GM21717 (cell line): ENCODE measurements around the gene KCNS1.

Source experiments
- ATAC-seq: cut with Tn5 transposase; IDR thresholded peaks from one replicate; pipeline ENCODE4 v1.9.1; 2021; ENCODE audit warnings: mild to moderate bottlenecking, moderate library complexity; ENCODE audit not compliant: unreplicated experiment

Gene KCNS1

DNA sequence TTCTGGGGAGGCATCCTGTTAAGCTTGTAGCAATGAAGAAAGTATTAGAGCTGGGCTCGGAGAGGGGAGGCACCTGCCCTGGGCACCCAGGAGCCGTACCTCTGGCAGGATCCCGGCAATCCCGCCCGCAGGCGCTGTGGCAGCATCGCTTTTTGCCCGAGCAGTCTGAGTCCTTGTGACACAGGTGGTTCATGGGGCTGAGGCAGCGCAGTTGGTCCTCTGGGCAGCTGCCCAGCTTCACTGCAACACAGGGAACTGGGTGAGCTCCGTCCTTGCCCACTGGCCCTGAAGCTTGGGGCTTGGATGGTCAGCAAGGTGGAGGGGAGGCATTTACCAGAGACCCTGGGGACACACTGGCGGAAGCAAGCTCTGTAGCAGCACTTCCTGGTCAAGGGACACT, 9.4 kb upstream of the KCNS1 start:
- ATAC-seq, result no peak

DNA sequence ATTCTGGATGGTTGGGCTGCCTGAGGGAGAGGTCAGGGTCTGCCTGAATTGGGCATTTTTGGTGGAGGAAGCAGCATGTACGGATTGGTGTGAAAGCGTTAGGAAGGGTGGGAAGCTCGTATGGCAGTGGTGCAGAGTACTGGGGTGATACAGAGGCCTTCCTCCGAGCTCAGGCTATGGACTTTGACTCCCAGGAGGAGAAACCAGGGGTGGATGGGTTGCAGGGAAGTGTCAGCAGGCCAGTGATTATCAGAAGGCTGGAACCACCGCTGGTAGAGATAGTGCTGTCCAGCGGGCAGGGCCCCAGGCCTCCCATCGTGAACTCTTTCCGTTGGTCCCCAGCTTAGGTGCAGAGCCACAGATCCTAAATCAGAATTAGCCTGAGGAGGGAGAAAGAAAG, 8.7 kb upstream of the KCNS1 start:
- ATAC-seq, result no peak

DNA sequence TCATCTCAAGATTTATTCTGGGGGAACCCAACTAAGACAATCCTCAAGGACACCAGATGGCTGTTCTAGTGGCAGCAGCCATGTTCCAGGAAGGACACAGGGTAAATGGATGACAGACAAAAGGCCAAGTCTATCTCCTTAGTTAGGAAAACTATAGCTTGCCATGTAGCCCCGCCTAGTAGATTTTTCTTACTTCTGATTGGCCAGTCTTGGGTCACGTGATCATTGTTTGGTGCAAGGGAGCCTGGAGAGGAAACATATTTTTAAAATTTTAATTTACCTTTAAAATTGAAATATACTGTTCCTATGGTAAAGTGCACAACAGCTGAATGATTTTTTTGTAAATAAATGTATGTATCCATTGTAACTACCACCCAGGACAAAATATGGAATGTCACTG, 4.4 kb upstream of the KCNS1 start:
- no peak for ATAC-seq

DNA sequence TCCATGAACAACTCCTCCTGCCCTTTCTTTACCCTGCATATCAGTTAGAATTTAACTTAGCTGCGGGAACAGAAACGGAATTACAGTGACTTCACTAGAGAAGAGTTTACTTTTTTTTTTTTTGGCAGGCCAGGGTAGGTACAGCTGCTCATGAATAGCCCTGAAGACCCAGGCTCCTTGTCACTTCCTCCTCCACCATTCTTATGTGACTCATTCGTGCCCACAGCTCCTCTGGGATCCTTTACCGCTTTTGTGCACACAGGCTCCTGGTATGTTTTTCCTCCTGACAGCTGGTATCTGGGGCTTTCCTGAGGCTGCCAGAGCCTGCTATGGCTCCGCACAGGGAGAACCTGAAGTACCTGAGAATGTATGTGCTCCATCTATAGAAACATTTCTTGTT, 3.9 kb upstream of the KCNS1 start:
- no peak for ATAC-seq

DNA sequence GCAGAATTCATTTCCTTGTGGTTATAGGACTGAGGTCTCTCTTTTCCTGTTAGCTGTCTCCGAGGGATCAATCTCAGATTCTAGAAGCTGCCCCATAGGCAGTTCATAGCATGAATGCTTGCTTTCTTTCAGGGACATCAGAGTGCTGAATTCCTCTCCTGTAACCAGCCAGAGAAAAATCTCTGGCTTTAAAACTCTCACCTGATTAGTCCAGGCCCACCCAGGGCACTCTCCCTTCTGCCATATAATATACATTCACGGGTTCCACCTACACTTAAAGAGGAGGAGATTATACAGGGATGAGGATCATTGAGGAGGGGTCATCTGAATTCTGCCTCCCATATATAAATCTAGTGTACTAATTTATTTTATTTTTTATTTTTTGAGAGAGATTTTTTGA, 2.1 kb upstream of the KCNS1 start:
- ATAC-seq, result no peak

DNA sequence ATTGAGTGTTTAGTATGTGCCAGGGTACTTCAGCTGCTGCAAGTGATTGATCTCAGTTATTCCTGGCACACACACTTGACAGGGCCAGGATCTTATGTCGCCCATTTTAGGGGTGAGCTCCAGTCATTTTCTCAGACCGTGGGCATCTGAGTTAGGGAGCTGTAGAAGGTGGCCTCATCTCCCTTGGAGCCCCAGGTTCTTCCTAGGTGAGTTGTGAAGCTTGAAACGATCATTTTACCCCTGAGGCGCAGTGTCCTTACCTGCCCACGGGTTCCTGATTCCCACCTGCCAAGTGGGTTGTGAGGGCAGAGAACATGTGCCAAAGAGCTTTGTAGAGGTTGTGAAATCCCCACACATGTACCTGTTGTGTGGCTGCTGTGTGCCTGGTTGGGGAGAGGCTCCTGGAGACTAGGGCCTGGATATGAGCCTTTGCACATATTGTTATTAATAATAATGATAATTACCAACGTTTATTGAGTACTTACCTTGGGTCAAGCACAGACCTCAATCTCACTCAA, 465 bp upstream of the KCNS1 start:
- ATAC-seq, result no peak

DNA sequence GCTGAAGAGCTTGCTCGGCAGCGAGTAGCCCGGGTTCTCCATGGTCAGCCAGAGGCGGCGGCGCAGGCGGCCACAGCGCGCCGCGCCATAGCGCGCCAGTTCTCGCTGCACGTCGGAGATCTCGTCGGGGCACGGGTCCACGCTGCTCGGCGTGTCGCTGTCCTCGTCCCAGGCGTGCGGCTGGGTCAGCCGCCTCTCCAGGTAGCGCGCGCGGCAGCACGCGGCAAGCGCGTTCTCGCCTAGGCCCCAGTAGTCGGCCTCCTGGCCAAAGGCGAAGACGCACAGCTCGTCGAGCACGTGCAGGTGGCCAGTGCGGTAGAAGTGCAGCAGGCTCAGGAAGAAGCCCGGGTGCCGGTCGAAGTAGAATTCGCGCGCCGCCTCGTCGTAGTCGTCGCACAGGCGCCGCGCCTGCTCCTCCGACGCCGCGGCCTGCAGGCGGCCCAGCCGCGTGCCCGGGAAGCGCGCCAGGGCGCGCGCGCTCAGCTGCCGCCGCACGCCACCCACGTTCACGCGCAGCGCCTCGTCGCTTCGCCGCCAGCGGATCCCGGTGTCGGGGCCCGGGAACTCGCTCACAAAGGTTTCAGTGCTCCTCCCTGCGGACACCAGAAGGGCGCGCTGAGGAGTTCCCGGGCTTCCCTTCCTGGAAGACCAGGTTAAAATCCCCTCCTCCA, 2.7 kb downstream of the KCNS1 start:
- no peak for ATAC-seq

DNA sequence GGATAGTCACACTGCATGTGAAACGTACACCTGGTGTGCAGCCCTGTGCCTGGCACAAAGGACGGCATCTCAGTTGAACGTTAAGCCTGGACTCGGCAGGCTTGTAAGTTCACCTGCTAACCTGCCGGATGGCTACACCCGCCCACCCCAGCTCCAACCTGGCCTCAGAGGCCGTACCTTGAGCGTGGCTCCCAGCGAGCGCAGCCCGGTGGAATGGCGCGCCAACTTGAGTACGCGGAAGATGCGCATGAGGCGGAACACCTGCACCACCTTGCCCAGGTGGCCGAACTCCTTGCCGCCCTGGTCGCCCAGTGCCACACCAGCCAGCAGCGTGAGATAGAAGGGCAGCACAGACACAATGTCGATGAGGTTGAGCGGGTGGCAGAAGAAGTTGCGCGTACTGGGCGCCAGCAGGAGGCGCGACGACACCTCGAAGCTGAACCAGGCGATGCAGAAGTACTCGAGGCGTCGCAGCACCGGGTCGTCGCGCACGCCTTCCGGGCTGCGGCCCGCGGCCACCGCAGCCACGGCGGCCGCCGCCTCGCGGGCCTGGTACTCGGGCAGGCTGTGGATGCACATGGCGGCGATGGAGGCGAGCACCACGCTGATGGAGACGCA, 3.3 kb downstream of the KCNS1 start:
- no peak for ATAC-seq

DNA sequence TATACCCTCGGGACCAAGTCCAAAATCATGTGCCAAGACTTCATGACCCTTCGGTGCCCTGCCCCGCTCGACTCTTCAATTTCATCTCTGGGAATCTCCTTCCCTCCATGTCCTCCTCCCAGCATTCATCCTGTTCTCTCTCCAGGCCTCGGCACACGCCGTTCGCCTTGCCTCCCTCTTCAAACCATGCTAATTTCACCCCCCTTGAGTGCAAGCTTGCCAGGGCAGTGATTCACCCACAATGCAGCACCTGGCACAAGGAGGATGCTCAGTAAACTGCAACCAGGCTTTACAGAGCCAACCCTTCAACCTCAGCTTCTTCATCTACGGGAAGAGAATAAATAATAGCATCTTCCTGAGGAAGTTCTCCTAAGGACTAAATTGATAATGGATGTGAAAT, 4.1 kb downstream of the KCNS1 start:
- ATAC-seq, result no peak

DNA sequence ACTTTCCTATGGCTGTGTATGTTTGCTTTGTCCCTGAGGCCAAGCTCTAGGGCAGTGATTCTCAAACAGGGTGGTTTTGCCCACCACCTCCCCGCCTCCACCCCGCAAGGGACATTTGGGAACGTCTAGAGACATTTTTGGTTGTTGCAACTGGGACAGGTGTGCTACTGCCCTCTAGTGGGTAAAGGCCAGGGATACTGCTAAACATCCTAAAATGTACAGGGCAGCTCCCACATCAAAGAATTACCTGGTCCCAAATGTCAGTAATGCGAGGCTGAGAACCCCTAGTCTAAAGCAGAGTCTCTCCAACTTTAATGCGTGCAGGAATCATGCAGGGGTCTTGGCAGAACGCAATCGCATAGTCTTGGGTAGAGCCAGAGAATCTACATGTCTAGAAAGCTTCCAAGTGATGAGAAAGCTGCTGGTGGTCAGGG, 5.1 kb downstream of the KCNS1 start:
- ATAC-seq, result no peak

DNA sequence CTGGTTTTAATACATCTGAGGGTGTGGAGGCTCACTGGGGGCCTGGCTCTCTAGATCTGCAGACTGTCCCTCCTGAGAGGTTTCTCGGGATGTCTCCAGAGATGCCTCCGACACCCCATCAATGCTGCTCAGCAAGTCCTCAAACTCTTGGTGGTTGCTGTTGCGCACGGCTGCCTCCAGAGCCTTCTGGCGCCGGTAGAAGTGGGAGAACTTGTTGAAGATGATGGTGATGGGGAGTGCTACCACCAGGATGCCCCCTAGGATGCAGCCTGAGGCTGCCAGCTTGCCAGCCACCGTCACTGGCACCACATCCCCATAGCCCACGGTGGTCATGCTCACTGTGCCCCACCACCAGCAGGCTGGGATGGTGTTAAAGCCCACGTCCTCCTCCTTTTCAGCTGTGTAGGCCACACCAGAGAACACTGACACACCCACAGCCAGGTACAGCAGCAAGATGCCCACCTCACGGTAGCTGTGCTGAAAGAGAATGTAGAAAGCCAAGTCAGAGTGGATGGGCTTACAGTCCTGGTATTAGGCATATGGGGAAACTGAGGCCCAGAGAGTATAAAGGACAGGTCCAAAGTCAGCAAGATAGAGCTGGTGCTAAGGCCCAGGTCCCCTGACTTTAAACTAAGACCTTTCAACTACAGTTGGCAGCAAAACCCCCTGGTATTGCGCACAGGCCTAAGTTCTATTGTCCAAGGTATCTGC, 5.9 kb downstream of the KCNS1 start:
- no peak for ATAC-seq

DNA sequence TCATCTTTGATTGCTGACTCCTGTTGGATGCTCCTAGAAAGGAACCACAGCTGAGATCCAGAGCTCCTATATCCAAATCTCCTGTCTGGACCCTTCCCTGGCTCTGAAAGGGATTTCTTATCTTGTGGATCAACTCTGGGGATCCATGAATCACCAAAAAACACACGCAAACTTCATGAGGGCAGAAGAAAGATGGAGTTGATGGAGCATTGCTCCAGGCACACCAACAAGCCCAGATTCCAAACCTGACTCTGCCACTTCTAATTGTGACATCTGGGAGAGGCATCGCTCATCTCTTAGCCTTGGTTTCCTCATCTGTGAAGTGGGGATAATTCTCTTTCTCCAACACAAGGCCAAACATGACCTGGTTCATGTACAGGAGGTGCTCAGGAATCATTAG, 6.7 kb downstream of the KCNS1 start:
- ATAC-seq, result no peak

DNA sequence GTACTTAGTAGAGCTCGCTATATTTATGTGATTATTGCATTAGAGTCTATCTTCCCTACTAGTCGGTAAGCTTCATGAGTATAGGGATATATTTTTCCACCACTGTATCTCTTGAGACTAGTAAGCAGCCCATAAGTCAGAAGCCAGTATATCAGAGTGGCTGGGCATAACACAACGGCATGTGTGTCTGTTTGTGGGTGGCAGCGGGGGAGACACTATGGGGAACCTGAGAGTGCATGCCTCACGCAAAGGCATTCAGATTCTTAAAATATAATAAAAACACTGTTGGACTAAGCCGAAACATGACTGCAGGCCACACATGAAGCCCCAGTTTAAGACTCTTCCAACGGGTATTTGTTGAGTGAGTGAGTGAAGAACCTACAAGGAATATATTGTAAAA, 8.0 kb downstream of the KCNS1 start:
- ATAC-seq, result no peak

DNA sequence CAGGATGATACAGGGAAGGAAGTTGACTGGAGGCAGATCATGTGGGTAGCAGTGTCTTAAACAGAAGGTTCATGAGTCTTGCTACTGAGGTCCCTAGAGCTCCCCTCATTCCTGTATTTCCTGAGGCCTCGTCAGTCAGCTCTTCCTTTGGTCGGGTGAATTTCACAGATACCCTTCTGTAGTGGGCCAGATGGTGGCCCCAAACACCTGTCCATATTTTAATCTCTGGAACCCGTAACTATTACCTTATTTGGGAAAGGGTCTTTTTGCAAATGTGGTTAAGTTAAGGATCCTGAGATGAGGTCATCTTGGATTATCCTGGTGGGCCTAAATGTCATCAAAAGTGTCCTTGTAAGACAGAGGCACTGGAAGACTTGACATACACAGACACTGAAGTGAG, 9.6 kb downstream of the KCNS1 start:
- ATAC-seq, result no peak

DNA sequence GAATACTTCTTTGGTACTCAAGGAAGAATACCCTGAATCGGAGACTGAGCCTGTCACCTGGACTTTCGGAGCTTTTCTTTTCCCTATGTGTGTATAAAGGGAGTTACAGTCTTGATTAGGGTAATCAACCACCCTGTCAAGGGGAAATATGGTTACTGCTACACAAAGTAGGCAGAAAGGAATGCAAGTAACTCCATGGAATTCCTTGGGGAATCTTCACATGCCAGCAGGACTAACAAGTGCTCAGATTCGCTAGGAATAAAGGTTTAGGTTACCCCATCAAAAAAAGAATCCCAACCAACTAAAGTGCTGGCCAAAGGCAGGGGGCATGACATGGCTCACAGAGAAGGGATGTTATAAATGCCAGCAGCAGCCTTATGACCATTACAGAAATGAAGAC, 10.4 kb downstream of the KCNS1 start:
- no peak for ATAC-seq

DNA sequence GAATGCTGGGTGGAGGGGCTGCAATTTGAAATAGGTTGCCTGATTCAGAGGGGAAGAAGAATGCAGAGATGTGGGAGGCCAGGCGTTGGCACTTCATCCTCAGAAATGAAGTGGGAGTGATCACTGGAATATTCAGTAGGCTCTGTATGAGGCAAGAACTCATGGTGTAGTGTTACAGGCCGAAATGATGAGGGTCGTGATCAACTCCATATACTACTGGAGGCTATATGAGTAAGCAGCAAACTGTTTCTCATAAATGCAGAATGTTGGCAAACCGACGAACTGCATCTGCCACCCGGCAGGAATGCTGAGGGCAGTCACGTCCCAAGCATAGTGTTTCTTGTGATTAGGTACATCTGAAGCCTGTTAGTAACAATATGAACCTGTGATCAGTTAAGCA, 12.7 kb downstream of the KCNS1 start:
- no peak for ATAC-seq

DNA sequence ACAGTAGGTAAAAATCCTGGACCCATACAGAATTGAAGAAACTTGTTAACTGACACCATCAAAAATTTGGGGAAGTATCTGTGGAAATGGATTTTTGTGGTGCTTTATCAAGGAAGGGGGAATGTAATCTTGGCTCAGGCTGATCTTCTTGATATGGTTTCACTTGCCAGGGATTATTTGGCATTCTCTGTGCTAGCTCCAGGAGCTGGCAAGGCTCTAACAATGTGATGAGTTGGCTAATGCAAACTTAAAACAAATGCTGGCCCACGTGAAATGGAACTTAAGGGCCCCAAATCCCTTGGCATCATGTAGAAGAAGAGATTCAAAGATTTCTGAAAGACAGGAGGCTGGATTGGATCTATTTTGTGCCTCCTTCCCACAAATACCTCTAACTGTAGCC, 13.1 kb downstream of the KCNS1 start:
- ATAC-seq, result no peak

DNA sequence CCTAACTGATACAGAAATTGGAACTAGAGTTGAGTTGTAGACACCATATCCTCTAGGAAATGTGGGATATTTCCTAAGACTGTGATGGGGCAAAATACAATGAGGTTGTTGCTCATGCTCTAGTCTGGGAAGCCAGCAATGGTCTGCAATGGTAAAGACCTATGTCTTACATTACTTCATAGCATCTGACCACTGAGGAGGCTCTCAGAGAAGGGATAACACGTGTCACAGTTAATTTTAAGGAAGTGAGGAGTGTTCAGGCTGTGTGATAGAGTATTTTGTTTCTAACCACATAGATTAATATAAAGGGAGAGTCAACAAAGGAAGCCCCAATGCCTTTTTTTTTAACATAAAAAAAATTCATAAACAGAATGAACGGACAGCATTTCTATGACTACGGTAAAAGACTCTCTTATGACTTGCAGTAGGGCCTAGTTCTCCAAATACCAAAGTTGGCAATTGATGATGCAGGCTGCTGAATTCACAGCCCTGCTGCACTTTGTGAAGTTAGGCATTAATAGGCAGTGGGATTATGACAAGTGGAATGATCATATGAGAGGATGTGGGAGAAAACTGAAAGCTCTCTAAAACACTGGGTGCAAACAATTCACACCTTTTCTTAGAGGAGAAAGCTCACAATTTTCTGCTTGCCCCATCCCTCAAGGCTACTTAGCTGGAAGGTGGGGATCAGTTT, 13.7 kb downstream of the KCNS1 start:
- ATAC-seq, result no peak

DNA sequence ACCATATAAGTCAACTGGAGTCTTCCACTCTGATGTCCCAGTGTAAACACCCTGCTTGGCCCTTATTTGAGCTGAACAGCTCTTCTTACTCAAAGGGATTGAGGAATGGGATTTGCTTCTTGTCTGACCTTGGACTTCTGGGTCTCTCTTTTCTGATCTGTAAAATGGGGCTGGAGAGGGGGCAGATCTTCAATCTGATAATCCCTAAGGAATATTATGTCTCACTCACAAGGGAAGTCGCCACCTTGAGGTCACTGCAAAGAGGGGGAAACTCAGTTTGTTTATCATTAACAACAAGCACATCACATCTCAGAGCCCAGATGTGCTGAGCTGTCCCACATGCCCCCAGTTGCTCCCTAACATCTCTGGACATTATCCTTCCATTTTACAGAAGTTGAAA, 15.1 kb downstream of the KCNS1 start:
- ATAC-seq, result no peak

DNA sequence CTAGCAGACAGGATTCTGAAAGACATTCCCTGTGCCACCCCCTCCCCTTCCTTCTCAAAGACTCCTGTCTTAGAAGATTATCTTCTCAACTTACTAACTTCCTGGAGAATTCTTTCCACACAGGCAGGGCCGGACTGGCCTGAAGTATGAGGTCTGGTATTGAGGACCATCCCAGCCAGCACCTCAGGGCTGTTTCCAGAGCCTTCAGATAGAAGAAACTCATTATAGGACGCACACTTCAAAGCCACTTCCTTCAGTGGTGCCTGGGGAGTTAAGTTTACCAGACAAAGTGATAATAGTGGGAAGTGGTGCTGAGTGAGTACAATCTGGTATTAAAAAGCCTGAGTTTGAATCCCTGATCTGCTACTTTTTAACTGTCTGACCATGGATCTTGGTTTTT, 15.6 kb downstream of the KCNS1 start:
- no peak for ATAC-seq

DNA sequence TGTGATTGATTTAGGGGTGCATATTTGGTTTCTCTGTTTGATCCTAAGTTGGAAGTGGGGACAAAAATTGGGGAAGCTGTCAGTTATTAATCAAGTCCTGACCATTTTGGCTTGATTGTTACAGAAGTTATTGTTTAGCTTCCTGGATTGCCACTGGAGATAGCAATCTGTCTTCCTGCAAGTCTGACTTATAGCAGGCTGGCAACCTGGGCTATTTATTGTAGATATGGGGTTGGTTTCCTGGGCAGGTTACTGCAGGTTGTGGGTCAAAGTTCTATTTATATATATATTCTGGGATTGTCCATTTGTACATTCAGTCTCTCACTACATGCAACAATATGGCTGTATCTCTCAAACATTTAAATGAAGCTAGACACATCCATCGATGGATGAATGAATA, 17.8 kb downstream of the KCNS1 start:
- ATAC-seq, result no peak

DNA sequence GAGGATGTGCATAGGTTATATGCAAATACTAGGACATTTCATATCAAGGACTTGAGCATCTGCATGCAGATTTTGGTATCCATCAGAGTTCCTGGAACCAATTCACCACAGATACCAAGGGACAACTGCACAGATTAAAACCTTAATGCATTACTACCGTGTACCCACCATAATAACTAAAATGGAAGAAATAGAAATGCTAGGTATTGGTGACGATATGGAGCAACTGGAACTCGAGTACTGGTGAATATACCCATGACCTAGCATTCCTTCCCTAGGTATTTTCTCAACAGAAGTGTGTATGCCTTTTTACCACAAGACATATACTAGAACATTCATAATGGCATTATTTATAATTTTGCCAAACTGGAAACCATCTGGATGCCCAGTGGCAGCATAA, 18.5 kb downstream of the KCNS1 start:
- no peak for ATAC-seq
